B cell (primary cell): ENCODE results near the gene OXA1L.

Experiments used
- EZH2 ChIP-seq: IDR thresholded peaks from 2 replicates; pipeline ENCODE4 v1.6.1; 2012; ENCODE audit warnings: borderline replicate concordance, low read depth, mild to moderate bottlenecking, moderate library complexity, low read length; ENCODE audit not compliant: insufficient read depth, poor library complexity, severe bottlenecking
- TF ChIP-seq, protein P1 (sequence below): fragments of 200-600 bp; IDR thresholded peaks from one replicate; pipeline ENCODE4 v1.8.0; 2022; ENCODE audit warnings: antibody characterized with exemption, mild to moderate bottlenecking

DNA sequence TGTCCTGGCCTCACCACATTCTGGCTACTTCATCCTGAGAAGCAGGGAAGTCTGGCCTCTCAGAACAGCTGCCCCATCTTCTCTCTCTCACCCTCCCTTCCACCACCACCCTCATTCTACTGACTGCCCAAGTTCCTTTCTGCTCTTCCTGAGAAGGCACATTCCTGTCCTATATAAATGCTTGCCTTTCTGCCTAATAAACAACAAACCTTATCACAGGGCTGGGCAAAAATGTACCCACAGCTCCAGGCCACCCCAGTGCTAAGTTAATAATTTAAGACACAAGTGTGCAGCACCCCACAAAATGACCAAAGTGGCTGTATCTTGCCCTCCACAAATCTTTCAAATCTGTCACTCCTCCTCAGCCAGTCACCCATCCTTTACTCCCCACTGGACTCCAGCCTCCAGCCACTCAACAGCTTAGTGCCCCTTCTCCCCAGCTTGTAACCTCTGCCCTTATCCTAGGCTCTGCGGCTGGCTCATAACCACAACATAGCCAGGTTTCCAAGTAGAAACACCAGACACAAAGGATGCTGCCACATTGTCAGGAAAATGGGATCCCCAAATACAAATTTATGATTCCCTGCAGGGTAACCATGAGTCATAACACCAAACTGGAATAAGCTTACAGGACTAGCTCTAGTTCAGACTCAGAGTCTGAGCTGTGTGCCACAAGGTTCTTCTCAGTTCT, 15.0 kb downstream of the OXA1L start:
- TF ChIP-seq, protein P1, sequence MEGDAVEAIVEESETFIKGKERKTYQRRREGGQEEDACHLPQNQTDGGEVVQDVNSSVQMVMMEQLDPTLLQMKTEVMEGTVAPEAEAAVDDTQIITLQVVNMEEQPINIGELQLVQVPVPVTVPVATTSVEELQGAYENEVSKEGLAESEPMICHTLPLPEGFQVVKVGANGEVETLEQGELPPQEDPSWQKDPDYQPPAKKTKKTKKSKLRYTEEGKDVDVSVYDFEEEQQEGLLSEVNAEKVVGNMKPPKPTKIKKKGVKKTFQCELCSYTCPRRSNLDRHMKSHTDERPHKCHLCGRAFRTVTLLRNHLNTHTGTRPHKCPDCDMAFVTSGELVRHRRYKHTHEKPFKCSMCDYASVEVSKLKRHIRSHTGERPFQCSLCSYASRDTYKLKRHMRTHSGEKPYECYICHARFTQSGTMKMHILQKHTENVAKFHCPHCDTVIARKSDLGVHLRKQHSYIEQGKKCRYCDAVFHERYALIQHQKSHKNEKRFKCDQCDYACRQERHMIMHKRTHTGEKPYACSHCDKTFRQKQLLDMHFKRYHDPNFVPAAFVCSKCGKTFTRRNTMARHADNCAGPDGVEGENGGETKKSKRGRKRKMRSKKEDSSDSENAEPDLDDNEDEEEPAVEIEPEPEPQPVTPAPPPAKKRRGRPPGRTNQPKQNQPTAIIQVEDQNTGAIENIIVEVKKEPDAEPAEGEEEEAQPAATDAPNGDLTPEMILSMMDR, result no peak
- TF ChIP-seq EZH2, result no peak
